Sigmoid colon (tissue), 7 donors: ENCODE data around the gene TOP3B. TPM values are rescaled to one million over a fixed set of nuclear protein-coding genes. Genes with fewer than 3 reads are reported as not detected.

Source experiments
- DNase-seq: peaks from one replicate; pipeline ENCODE4 v3.0.0-alpha.2; 2019
- H3K27ac ChIP-seq, 4 donors: fragments of 200-600 bp; sonication (generic); one replicate each; pipeline ENCODE4 v1.5.1; 2016 to 2019; ENCODE audit warnings: mild to moderate bottlenecking in 1 of 4
- H3K27me3 ChIP-seq, 3 donors: fragments of 200-600 bp; sonication (generic); one replicate each; pipeline ENCODE4 v1.5.1; 2019; ENCODE audit warnings: mild to moderate bottlenecking in 1 of 3
- H3K36me3 ChIP-seq, 4 donors: fragments of 200-600 bp; sonication (generic); one replicate each; pipeline ENCODE4 v1.5.1; 2016 to 2019
- H3K4me1 ChIP-seq, 4 donors: fragments of 200-600 bp; sonication (generic); one replicate each; pipeline ENCODE4 v1.5.1; 2017 to 2019
- H3K4me3 ChIP-seq, 4 donors: fragments of 200-600 bp; sonication (generic); one replicate each; pipeline ENCODE4 v1.5.1; 2017 to 2019; ENCODE audit warnings: mild to moderate bottlenecking in 2 of 4, moderate library complexity in 1 of 4
- H3K9me3 ChIP-seq, 4 donors: fragments of 200-600 bp in 3 of 4; sonication (generic) in 3 of 4; one replicate each; pipeline versions ENCODE4 v1.5.1 to v1.6.1; 2013 to 2019
- EP300 ChIP-seq, 4 donors: sonication (generic); formaldehyde crosslinking; IDR thresholded peaks; one replicate each; pipeline ENCODE4 v1.6.1; 2017; ENCODE audit warnings: antibody characterized with exemption in 4 of 4
- POLR2A ChIP-seq, 2 donors: fragments of 450-650 bp; IDR thresholded peaks; one replicate each; pipeline ENCODE4 v1.6.1; 2016; ENCODE audit warnings: antibody characterized with exemption in 2 of 2, mild to moderate bottlenecking in 2 of 2, moderate library complexity in 2 of 2
- POLR2AphosphoS5 ChIP-seq, 4 donors: sonication (generic); formaldehyde crosslinking; IDR thresholded peaks; one replicate each; pipeline ENCODE4 v1.6.1; 2017; ENCODE audit warnings: antibody characterized with exemption in 4 of 4
- WGBS, 2 donors: extraction: QIAGEN DNeasy Blood & Tissue Kit; methylation state at CpG; one replicate each; pipeline ENCODE4 v1.1.7; 2013; 5-methylcytosine and 5-hydroxymethylcytosine counted together
- intact Hi-C: fragments of 100-400 bp; cut with DNase I; formaldehyde crosslinking; loops from one replicate; pipeline ENCODE4 v1.15.1; 2023
- polyA plus RNA-seq, 3 donors: library from polyadenylated mRNA; stranded (reverse); fragments of 200-250 nt; gene quantifications; one replicate each; pipeline ENCODE4 v1.2.3, GENCODE V29; 2013
- total RNA-seq, 4 donors: library from RNA; depleted of rRNA; stranded (reverse); fragments of >200 nt; gene quantifications; one replicate each; pipeline ENCODE4 v1.1.0, GENCODE V29; 2016
- TF ChIP-seq, protein P1 (sequence below), 4 experiments: fragments of 450-650 bp in 3 of 4; fragments of 200-600 bp in 1 of 4; IDR thresholded peaks; one replicate each; pipeline ENCODE4 v1.5.1; 2016 to 2019; ENCODE audit warnings: antibody characterized with exemption in 4 of 4, mild to moderate bottlenecking in 3 of 4, moderate library complexity in 2 of 4
- donor health status: healthy with polysubstance abuse.
- donor health status: Bipolar disorder and iron deficiency.
- donor health status: healthy.

The TOP3B gene
- total and polyA plus RNA-seq, 7 donors: 3.5 to 45.1 (median 17.9) TPM

GRCh38 chr22:21923163-21923561, 59.4 kb downstream of the TOP3B start:
- DNase-seq: no peak
- Histone ChIP-seq H3K36me3 (peaks cover 0 to 77% (median 5%) of the 10 kb centered on the region in 4 donors), H3K9me3 (no peaks in the 10 kb centered on the region), H3K27me3 (no peaks in the 10 kb centered on the region), H3K4me3 (no peak overlapping the region), H3K4me1 (no peaks in the 10 kb centered on the region), H3K27ac (no peak overlapping the region)
- 96% methylated on average over 21 of the region's 21 CpGs for WGBS, 2 donors
- intact Hi-C loops: no loop called here
- TF ChIP-seq POLR2A (IDR thresholded peaks at IDR 0.05) (no peak), EP300 (IDR thresholded peaks at IDR 0.05) (no peak), POLR2AphosphoS5 (IDR thresholded peaks at IDR 0.05) (no peak)
- TF ChIP-seq, protein P1, sequence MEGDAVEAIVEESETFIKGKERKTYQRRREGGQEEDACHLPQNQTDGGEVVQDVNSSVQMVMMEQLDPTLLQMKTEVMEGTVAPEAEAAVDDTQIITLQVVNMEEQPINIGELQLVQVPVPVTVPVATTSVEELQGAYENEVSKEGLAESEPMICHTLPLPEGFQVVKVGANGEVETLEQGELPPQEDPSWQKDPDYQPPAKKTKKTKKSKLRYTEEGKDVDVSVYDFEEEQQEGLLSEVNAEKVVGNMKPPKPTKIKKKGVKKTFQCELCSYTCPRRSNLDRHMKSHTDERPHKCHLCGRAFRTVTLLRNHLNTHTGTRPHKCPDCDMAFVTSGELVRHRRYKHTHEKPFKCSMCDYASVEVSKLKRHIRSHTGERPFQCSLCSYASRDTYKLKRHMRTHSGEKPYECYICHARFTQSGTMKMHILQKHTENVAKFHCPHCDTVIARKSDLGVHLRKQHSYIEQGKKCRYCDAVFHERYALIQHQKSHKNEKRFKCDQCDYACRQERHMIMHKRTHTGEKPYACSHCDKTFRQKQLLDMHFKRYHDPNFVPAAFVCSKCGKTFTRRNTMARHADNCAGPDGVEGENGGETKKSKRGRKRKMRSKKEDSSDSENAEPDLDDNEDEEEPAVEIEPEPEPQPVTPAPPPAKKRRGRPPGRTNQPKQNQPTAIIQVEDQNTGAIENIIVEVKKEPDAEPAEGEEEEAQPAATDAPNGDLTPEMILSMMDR (IDR thresholded peaks at IDR 0.05): no peak

DNA sequence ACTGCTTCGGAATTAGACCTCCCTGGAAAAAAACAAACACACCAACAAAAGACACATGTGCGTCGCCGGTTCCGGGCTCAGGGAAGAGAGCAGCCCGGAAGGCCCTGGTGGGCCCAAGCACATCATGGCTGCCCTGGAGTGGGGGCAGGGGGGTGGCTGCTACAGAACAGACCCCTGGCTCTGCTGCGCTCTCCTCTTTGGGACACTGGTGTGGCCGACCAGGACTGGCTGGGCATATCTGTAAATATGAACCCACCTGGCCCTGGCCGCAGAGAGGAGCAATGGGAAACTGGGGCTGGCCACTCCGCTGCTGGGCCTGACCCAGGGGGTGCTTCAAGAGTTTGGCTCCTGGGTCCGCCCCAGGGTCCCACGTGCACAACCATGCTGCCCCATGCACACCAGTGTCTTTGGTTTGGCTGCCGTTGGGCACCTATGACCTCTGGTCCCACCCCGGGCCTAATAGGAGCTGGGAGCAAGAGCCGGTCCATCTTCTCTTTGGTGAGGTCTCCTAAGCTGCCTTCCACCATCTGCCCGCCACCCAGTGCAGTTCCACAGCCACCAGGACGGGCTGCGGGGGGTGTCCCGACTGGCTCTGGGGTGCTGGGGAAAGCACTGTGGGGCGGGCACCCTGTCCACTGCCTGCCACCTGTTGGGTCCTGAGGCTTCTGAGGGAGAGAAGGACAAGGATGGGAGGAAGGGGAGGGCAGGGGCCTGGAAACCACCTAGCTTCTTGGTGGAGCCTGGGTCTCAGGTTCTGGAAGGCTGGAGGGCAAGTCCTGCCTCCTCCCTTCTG, 60.0 kb downstream of the TOP3B start:
- Histone ChIP-seq H3K4me3 (no peak overlapping the region), H3K36me3 (peaks cover 0 to 73% (median 5%) of the 10 kb centered on the region in 4 donors), H3K27me3 (no peaks in the 10 kb centered on the region), H3K27ac (no peak overlapping the region), H3K4me1 (peaks cover 0 to 3% (median 1%) of the 10 kb centered on the region in 4 donors), H3K9me3 (no peaks in the 10 kb centered on the region)
- no peak for DNase-seq
- 93 to 94% methylated on average over 20 of the region's 20 CpGs for whole genome bisulfite sequencing, 2 donors
- intact Hi-C loops: no loop called here
- TF ChIP-seq POLR2AphosphoS5 (IDR thresholded peaks at IDR 0.05) (no peak), POLR2A (IDR thresholded peaks at IDR 0.05) (no peak), EP300 (IDR thresholded peaks at IDR 0.05) (no peak)
- TF ChIP-seq, protein P1 (IDR thresholded peaks at IDR 0.05): no peak

GRCh38 chr22:21921729-21922128, 60.9 kb downstream of the TOP3B start:
- intact Hi-C loops: no loop called here
- peaks cover 0 to 11% (median 10%) of the 10 kb centered on the region in 4 donors for H3K4me1 ChIP-seq
- no peak overlapping the region for H3K4me3 ChIP-seq
- no peaks in the 10 kb centered on the region for H3K27me3 ChIP-seq
- peaks cover 0 to 65% (median 5%) of the 10 kb centered on the region in 4 donors for H3K36me3 ChIP-seq
- no peak for DNase-seq
- TF ChIP-seq POLR2AphosphoS5 (IDR thresholded peaks at IDR 0.05): no peak
- H3K27ac ChIP-seq: no peak overlapping the region
- no peaks in the 10 kb centered on the region for H3K9me3 ChIP-seq
- 84 to 85% methylated on average over 8 of the region's 8 CpGs for WGBS, 2 donors

GRCh38 chr22:21921184-21921721, 61.3 kb downstream of the TOP3B start:
- no peak for DNase-seq
- intact Hi-C loops: no loop called here
- Histone ChIP-seq H3K27me3 (no peaks in the 10 kb centered on the region), H3K4me1 (peaks cover 0 to 12% (median 10%) of the 10 kb centered on the region in 4 donors), H3K4me3 (no peak overlapping the region), H3K27ac (no peak overlapping the region), H3K36me3 (peaks cover 0 to 60% (median 3%) of the 10 kb centered on the region in 4 donors), H3K9me3 (no peaks in the 10 kb centered on the region)
- 87 to 88% methylated on average over 13 of the region's 13 CpGs for WGBS, 2 donors
- no peak for TF ChIP-seq EP300 (IDR thresholded peaks at IDR 0.05)
- no peak for TF ChIP-seq POLR2A (IDR thresholded peaks at IDR 0.05)
- no peak for TF ChIP-seq POLR2AphosphoS5 (IDR thresholded peaks at IDR 0.05)
- TF ChIP-seq, protein P1 (IDR thresholded peaks at IDR 0.05): no peak

DNA sequence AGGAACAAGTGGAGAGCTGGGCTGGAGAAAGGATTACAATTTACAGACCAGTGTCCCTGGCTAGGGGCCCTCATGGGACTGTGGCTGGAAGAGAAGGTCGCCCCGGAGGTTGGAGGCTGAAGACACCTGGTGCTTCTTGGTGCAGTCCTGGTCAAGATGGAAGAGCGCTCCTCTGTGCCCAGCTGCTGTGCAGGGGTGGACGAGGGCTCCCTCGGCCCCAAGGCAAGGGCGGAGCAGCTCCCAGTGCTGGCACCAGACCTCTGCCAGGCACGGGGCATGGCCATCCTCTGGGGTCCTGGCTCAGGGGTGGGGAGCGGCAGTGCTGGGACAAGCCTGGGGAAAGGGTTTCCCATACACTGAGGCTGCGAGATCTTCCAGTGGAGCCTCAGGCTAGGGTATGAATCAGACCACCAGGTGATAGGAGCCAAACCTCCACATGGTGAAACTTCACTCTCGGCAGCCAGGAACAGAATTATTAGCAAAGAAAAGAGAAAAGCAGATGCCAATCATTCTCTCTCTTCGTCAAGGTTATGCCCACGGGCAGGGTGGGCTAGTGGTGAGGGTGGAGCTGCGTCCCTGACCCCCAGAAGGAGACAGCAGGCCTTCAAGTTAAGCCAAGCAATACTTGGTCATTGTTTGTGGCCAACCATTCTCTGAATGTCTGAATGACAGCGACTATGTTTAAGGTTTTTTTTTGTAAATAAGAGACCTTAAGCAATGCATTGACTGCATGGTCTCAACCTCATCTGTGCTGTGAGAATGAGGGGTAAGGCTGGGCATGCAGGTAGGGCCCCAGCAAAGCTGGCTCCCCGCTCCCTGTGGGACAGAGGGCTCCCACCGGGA, 62.0 kb downstream of the TOP3B start:
- intact Hi-C loops: no loop called here
- H3K36me3 ChIP-seq: peaks cover 0 to 54% (median 2%) of the 10 kb centered on the region in 4 donors

More for the DNA sequence above, 62.0 kb downstream of the TOP3B start:
- Histone ChIP-seq H3K9me3 (no peaks in the 10 kb centered on the region), H3K27me3 (no peaks in the 10 kb centered on the region), H3K4me1 (peaks cover 0 to 12% (median 10%) of the 10 kb centered on the region in 4 donors), H3K4me3 (no peak overlapping the region), H3K27ac (no peak overlapping the region)
- no peak for TF ChIP-seq POLR2AphosphoS5 (IDR thresholded peaks at IDR 0.05)
- 84 to 91% methylated on average over 16 of the region's 16 CpGs for WGBS, 2 donors
- DNase-seq: no peak
